ENCODE measurements around the gene LATS2.

LATS2 gene

GRCh38 chr13:21040120-21040826, 21.1 kb downstream of the LATS2 start:
- POLR2A ChIA-PET: no interaction called here

GRCh38 chr13:21039097-21039800, 22.1 kb downstream of the LATS2 start:
- TF ChIP-seq HDGF (IDR thresholded peaks at IDR 0.05; ENCODE audit: borderline replicate concordance) (no peak), FOXA1 (IDR thresholded peaks at IDR 0.05) (no peak), ELF4 (IDR thresholded peaks at IDR 0.05) (no peak), BHLHE40 (IDR thresholded peaks at IDR 0.05; ENCODE audit: borderline replicate concordance) (no peak), CTBP1 (IDR thresholded peaks at IDR 0.05; ENCODE audit: borderline replicate concordance) (no peak), FOXM1 (IDR thresholded peaks at IDR 0.05; ENCODE audit: borderline replicate concordance) (no peak), TARDBP (IDR thresholded peaks at IDR 0.05) (no peak), LEF1 (IDR thresholded peaks at IDR 0.05; ENCODE audit: borderline replicate concordance) (no peak), L3MBTL2 (conservative IDR thresholded peaks at IDR 0.05) (no peak), SUZ12 (IDR thresholded peaks at IDR 0.05) (no peak), PKNOX1 (IDR thresholded peaks at IDR 0.05) (no peak), FOXK2 (IDR thresholded peaks at IDR 0.05) (no peak), SP1 (IDR thresholded peaks at IDR 0.05) (no peak), ZNF384 (IDR thresholded peaks at IDR 0.05) (no peak), ARNT (IDR thresholded peaks at IDR 0.05) (no peak)
- ChIA-PET CTCF (no interaction called here), POLR2A (no interaction called here)
- no peak for DNase-seq (ENCODE audit: extremely low spot score)

More at GRCh38 chr13:21040120-21040826, 21.1 kb downstream of the LATS2 start:
- TF ChIP-seq BHLHE40 (IDR thresholded peaks at IDR 0.05; ENCODE audit: borderline replicate concordance): no peak
- TF ChIP-seq L3MBTL2 (conservative IDR thresholded peaks at IDR 0.05): no peak
- no peak for TF ChIP-seq ELF4 (IDR thresholded peaks at IDR 0.05)
- no peak for TF ChIP-seq FOXK2 (IDR thresholded peaks at IDR 0.05)
- TF ChIP-seq PKNOX1 (IDR thresholded peaks at IDR 0.05): no peak
- CTCF ChIA-PET: interaction anchor here (0.6 kb wide), 1 partner anchor 142 kb away, joined by 6 read pairs; no protein-coding TSS in a partner anchor
- DNase-seq (ENCODE audit: extremely low spot score): no peak

- POLR2A ChIA-PET: no interaction called here
- TF ChIP-seq CTBP1 (IDR thresholded peaks at IDR 0.05; ENCODE audit: borderline replicate concordance): no peak
- no peak for TF ChIP-seq ARNT (IDR thresholded peaks at IDR 0.05)
- TF ChIP-seq FOXA1 (IDR thresholded peaks at IDR 0.05): no peak
- no peak for TF ChIP-seq HDGF (IDR thresholded peaks at IDR 0.05; ENCODE audit: borderline replicate concordance)
- no peak for TF ChIP-seq LEF1 (IDR thresholded peaks at IDR 0.05; ENCODE audit: borderline replicate concordance)
- no peak for TF ChIP-seq SUZ12 (IDR thresholded peaks at IDR 0.05)
Measured at GRCh38 chr13:21037656-21038055, 23.7 kb downstream of the LATS2 start.

GRCh38 chr13:21035498-21035897, 25.9 kb downstream of the LATS2 start:
- no peak for TF ChIP-seq NFRKB (IDR thresholded peaks at IDR 0.05)
- no peak for TF ChIP-seq TARDBP (IDR thresholded peaks at IDR 0.05)
- no peak for TF ChIP-seq FOXM1 (IDR thresholded peaks at IDR 0.05; ENCODE audit: borderline replicate concordance)
- no peak for TF ChIP-seq HDGF (IDR thresholded peaks at IDR 0.05; ENCODE audit: borderline replicate concordance)
- no peak for TF ChIP-seq L3MBTL2 (conservative IDR thresholded peaks at IDR 0.05)
- TF ChIP-seq ARNT (IDR thresholded peaks at IDR 0.05): no peak
- no peak for TF ChIP-seq SP1 (IDR thresholded peaks at IDR 0.05)
- no peak for TF ChIP-seq FOXK2 (IDR thresholded peaks at IDR 0.05)
- TF ChIP-seq FOXA1 (IDR thresholded peaks at IDR 0.05): no peak
- no peak for TF ChIP-seq CTBP1 (IDR thresholded peaks at IDR 0.05; ENCODE audit: borderline replicate concordance)
- TF ChIP-seq ZNF384 (IDR thresholded peaks at IDR 0.05): no peak
- TF ChIP-seq ELF4 (IDR thresholded peaks at IDR 0.05): no peak
- TF ChIP-seq PKNOX1 (IDR thresholded peaks at IDR 0.05): no peak
- no peak for TF ChIP-seq SUZ12 (IDR thresholded peaks at IDR 0.05)
- CTCF ChIA-PET: no interaction called here
- POLR2A ChIA-PET: no interaction called here
- DNase-seq (ENCODE audit: extremely low spot score): no peak

More at GRCh38 chr13:21037656-21038055, 23.7 kb downstream of the LATS2 start:
- DNase-seq (ENCODE audit: extremely low spot score): no peak
- CTCF ChIA-PET: no interaction called here

GRCh38 chr13:21034603-21035191, 26.7 kb downstream of the LATS2 start:
- no peak for DNase-seq (ENCODE audit: extremely low spot score)
- ChIA-PET CTCF (interaction anchor here (0.6 kb wide), 1 partner anchor 1438 kb away, joined by 4 read pairs; no protein-coding TSS in a partner anchor), POLR2A (no interaction called here)
- TF ChIP-seq L3MBTL2 (conservative IDR thresholded peaks at IDR 0.05): no peak
- TF ChIP-seq FOXA1 (IDR thresholded peaks at IDR 0.05): no peak
